ENCODE data around the gene DOCK9. TPM values are rescaled to one million over a fixed set of nuclear protein-coding genes. Genes with fewer than 3 reads are reported as not detected.
A peak's percentile ranks its signal among the peaks of the same experiment; 100 is the strongest.

The DOCK9 gene
- total RNA-seq, 2 donors from 2014 or later = 25.4 to 26.7 TPM

DNA sequence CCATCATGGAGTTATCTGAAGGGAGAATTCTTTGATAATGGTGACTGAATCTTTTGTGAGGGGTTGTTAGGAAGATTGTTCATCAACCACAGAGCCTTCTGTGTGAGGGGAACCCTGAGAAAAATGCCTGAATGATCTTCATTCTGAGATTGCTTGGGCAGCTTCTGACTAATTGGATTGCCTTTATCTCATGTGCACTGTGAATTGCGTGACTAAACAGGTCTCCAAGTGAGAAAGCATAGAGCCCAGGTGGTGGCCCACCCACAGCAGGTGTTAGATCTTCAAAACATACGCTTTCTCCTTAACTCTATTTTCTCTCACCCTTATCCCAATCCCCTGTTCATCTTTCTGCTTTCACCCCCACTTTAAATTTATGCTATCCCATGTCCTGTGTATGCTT is 58.3 kb downstream of the DOCK9 start:
- Mint-ChIP-seq H3K27me3 (no peaks in the 10 kb centered on the region), H3K36me3 (peaks cover 8% of the 10 kb centered on the region), H3K27ac (no peak overlapping the region), H3K4me1 (ENCODE audit: low read depth in 2 of 2) (peaks cover 5 to 8% of the 10 kb centered on the region in 2 donors), H3K9me3 (no peaks in the 10 kb centered on the region), H3K4me3 (no peak overlapping the region)
- ATAC-seq = no peak
- no peak for DNase-seq (ENCODE audit: low spot score)

DNA sequence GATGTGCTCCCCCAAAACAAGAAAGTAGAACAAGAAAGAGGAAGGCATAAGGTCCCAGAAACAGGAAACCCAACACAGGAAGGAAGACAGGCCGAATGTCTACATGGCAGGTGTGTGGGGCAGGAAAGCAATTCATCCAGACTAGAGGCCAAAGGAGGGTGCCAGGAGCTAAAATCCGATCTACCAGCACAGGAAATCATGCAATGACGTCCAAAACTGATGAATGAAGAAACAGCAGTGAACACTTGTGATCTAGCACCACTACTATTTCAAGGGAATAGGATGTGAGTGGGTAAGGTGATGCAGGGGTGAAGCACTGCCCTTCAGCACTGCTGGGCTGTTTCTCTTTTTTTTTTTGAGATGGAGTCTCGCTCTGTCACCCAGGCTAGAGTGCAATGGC is 59.1 kb downstream of the DOCK9 start:
- Mint-ChIP-seq H3K9me3 (no peaks in the 10 kb centered on the region), H3K27me3 (no peaks in the 10 kb centered on the region), H3K4me3 (no peak overlapping the region), H3K27ac (no peak overlapping the region), H3K4me1 (ENCODE audit: low read depth in 2 of 2) (peaks cover 8% of the 10 kb centered on the region in 2 donors), H3K36me3 (peaks cover 11% of the 10 kb centered on the region)
- DNase-seq (ENCODE audit: low spot score) (no peak), ATAC-seq (no peak)

DNA sequence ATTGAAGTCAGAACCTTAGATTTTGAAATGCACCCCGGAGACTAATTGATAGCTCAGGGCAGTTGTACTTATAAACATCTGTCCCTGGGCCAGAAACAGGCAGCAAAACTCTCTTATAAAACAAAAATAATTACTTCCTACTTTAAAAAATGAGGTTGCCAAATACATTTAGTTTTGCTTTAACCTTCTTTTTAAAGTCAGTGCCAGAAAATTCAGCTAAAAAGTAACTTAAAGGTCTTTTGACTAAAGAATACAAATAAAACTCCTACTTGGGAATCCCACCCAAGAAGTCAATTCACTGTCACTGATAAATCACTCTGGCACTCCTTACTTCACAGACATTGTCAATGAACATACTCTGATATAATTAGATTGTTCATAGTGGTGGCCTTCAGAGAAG is 60.7 kb downstream of the DOCK9 start:
- ATAC-seq (no peak), DNase-seq (ENCODE audit: low spot score) (no peak)
- Mint-ChIP-seq H3K4me3 (no peak overlapping the region), H3K27ac (no peak overlapping the region), H3K36me3 (peaks cover 12% of the 10 kb centered on the region), H3K27me3 (no peaks in the 10 kb centered on the region), H3K9me3 (no peaks in the 10 kb centered on the region), H3K4me1 (ENCODE audit: low read depth in 2 of 2) (peaks cover 8% of the 10 kb centered on the region in 2 donors)

DNA sequence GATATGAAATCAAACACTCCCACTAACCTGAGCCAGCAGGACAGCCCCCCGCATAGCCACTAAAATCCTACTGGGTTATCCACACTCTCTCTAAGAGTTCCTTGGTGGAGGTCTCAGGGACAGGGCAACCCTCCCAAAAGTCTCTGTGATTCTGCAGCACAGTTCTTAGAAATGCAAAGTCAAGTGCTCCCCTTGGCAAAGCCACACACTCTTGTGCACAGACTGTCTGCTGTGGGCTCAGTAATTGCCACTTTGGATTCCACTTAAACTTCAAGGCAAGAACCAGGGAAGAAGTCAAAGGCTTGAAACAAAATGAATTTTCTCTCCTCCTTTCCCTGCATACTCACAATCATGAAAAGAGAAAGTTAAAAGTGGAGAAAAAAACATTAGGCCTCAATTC is 61.5 kb downstream of the DOCK9 start:
- Mint-ChIP-seq H3K27me3 (no peaks in the 10 kb centered on the region), H3K36me3 (peaks cover 12% of the 10 kb centered on the region), H3K4me3 (no peak overlapping the region), H3K4me1 (ENCODE audit: low read depth in 2 of 2) (peaks cover 8% of the 10 kb centered on the region in 2 donors), H3K9me3 (no peaks in the 10 kb centered on the region), H3K27ac (no peak overlapping the region)
- ATAC-seq = no peak
- no peak for DNase-seq (ENCODE audit: low spot score)

DNA sequence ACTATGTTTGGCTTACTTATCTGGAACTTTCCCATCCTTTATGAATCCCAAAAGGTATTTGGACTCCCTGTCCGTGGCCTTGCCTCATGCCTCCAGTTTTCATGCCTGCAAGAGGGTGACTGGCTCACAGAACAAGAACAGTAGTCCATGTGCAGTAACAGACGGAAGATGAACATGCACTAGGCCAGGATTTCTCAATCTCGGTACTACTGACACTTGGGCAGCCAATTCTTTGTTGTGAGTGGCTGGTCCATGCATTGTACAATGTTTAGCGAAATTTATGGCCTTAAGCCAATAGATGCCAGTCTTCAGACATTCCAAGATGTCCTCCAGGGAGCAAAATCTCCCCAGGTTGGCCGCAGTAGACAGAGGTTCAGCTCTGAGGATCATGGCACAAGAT is 61.9 kb downstream of the DOCK9 start:
- Mint-ChIP-seq H3K4me1 (ENCODE audit: low read depth in 2 of 2) (peaks cover 8 to 10% of the 10 kb centered on the region in 2 donors), H3K9me3 (no peaks in the 10 kb centered on the region), H3K27ac (no peak overlapping the region), H3K36me3 (peaks cover 12% of the 10 kb centered on the region), H3K4me3 (no peak overlapping the region), H3K27me3 (no peaks in the 10 kb centered on the region)
- no peak for ATAC-seq
- DNase-seq (ENCODE audit: low spot score) = no peak

DNA sequence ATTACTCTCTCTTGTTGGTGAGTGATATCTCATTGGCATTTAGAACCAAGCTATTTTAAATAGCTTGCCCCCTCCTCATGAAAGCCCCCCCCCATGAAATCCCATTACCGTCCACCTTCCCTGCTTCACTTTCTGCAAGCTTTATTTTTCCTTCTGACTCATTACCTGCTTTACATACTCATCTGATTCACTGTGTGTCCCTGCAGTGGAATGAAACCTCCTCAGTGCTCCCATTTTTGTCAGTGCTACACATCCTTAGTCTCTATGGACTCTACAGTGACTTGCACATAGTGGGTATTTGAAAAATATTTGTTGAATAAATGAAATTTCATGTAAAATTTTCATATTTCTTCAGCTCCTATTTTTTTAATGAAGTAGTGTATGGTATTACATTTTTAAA is 62.3 kb downstream of the DOCK9 start:
- Mint-ChIP-seq H3K27ac (no peak overlapping the region), H3K4me1 (ENCODE audit: low read depth in 2 of 2) (peaks cover 13 to 15% of the 10 kb centered on the region in 2 donors), H3K36me3 (peaks cover 12% of the 10 kb centered on the region), H3K4me3 (no peak overlapping the region), H3K27me3 (no peaks in the 10 kb centered on the region), H3K9me3 (no peaks in the 10 kb centered on the region)
- ATAC-seq (no peak), DNase-seq (ENCODE audit: low spot score) (no peak)

DNA sequence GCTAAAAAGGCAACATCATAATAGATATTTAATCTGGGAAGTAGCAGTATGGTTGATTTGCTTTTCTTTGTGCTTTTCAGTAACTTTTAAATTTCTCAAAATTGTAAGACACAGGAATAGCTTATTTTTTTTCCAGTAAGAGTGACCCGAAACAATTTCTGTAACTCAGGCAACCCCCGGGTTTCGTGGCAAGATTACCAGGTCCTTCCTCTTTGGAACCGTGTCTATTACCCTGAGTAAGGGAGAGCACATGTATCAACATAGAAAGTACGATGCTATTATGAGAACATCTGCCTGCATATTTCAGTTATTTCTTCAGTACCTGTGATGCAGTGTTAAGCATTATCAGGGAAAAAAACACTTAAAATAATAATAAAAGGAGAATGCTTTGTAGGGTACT is 64.1 kb downstream of the DOCK9 start:
- DNase-seq (ENCODE audit: low spot score) (no peak), ATAC-seq (no peak)
- Mint-ChIP-seq H3K27ac (no peak overlapping the region), H3K36me3 (peaks cover 12% of the 10 kb centered on the region), H3K27me3 (no peaks in the 10 kb centered on the region), H3K4me3 (no peak overlapping the region), H3K9me3 (no peaks in the 10 kb centered on the region), H3K4me1 (ENCODE audit: low read depth in 2 of 2) (peaks cover 13 to 15% of the 10 kb centered on the region in 2 donors)

DNA sequence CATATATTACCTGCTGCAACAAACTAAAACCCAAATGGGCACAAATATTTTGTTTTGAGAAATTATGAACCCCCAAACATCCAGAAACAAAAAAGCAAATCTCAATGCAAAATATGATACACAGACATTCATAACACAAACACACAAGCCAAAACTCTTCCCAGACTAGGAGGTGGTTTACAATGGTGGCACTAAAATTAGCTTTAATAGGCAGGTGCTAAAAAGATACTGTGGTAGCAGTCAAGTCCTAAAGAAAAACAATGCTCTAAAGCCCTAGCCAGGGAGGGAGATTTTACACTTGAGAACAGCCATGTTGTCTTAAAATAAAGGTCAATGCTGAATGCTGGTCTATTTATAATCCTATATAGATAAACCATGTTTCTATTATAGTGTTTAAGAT is 65.0 kb downstream of the DOCK9 start:
- no peak overlapping the region for H3K27ac Mint-ChIP-seq
- H3K27me3 Mint-ChIP-seq = no peaks in the 10 kb centered on the region
- peaks cover 7% of the 10 kb centered on the region for H3K36me3 Mint-ChIP-seq
- H3K4me3 Mint-ChIP-seq = no peak overlapping the region
- peaks cover 10% of the 10 kb centered on the region in 2 donors for H3K4me1 Mint-ChIP-seq (ENCODE audit: low read depth in 2 of 2)
- ATAC-seq (no peak), DNase-seq (ENCODE audit: low spot score) (no peak)
- H3K9me3 Mint-ChIP-seq = no peaks in the 10 kb centered on the region

DNA sequence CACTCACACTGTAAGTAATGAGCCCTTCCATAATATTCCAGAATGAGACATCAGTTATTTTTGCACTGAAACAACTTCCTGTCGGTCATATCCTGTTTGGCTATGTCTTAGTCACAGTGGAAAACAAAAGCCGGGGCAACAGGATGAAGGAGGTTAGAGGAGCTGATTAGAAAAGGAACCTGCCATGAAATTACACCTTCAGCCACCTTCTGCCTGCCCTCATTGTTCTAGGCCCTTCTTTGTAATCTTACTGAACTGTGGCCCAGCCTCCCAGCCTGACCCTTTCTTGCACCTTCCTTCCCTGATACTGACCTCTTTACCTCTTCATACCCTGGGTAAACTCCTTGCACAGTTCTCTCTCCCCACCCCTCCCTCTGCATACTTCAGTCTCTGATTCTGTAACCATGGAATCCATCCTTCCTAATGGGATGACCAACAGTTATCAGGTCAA is 67.3 kb downstream of the DOCK9 start:
- H3K4me3 Mint-ChIP-seq = peak overlapping the region; percentile 32
- peak overlapping the region; percentile 69 to 85 for H3K27ac Mint-ChIP-seq
- peaks cover 10% of the 10 kb centered on the region in 2 donors for H3K4me1 Mint-ChIP-seq (ENCODE audit: low read depth in 2 of 2)
- H3K9me3 Mint-ChIP-seq = no peaks in the 10 kb centered on the region
- H3K27me3 Mint-ChIP-seq = no peaks in the 10 kb centered on the region
- no peak for DNase-seq (ENCODE audit: low spot score)
- peak; percentile 67 to 86 for ATAC-seq
- H3K36me3 Mint-ChIP-seq = peaks cover 7% of the 10 kb centered on the region

DNA sequence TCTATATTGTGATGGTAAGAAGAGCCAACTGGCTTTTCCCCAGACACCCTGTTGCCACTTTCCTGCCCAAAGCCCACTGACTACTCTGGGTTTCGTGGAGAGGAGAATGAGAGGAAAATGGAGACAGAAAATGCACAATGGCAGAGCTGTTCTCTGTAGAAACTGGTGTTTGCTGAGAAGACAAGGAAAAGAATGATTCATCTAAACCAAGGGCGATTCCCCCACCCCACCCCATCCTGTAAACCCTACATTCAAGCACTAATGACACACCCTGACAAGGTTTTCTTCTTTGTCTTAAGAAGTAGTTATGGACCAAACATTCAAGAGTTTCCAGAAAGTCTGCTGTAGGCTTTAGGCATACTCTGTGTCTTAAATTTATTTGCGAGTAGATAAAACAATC is 68.8 kb downstream of the DOCK9 start:
- ATAC-seq = no peak
- H3K36me3 Mint-ChIP-seq = peaks cover 3% of the 10 kb centered on the region
- H3K4me1 Mint-ChIP-seq (ENCODE audit: low read depth in 2 of 2) = peaks cover 8 to 10% of the 10 kb centered on the region in 2 donors
- H3K27ac Mint-ChIP-seq = no peak overlapping the region
- no peaks in the 10 kb centered on the region for H3K27me3 Mint-ChIP-seq
- no peaks in the 10 kb centered on the region for H3K9me3 Mint-ChIP-seq
- DNase-seq (ENCODE audit: low spot score) = no peak
- no peak overlapping the region for H3K4me3 Mint-ChIP-seq

DNA sequence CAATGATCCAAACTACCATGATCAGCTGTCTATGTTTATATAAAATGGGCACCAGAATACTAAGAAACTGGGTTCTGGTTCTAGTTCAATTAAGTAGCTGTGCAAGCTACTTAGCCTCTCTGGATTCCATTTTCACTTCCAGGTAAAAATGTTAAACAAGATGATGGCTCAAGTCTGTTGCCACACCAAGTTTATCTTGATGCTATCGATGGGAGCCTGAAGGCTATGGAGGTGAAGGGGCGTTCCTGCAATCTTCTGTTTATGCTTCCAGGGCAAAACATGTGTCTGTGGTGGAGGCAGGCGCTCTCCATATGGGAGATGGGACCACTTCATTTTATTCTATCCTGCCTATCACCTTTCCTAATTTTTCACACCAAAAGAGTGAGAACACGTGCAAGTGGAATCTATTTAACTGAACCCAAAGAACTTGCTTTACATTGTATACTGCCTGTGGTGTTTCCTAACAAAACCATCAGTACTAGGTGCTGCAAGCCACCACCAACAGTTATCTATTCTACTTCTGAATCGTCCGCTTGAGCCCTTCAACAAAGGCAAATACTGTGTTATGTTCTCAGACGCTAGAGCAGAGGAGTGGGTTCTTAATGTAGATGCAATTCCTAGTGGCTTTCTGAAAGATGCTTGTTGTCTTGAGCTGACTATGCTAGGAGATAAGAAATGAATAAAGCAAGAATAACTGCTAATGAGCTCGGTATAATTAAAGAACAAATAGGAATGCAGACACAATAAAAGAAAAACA is 70.9 kb downstream of the DOCK9 start:
- Mint-ChIP-seq H3K27ac (no peak overlapping the region), H3K4me3 (no peak overlapping the region), H3K9me3 (no peaks in the 10 kb centered on the region), H3K36me3 (no peaks in the 10 kb centered on the region), H3K27me3 (no peaks in the 10 kb centered on the region), H3K4me1 (ENCODE audit: low read depth in 2 of 2) (peaks cover 7 to 10% of the 10 kb centered on the region in 2 donors)
- no peak for ATAC-seq
- no peak for DNase-seq (ENCODE audit: low spot score)

DNA sequence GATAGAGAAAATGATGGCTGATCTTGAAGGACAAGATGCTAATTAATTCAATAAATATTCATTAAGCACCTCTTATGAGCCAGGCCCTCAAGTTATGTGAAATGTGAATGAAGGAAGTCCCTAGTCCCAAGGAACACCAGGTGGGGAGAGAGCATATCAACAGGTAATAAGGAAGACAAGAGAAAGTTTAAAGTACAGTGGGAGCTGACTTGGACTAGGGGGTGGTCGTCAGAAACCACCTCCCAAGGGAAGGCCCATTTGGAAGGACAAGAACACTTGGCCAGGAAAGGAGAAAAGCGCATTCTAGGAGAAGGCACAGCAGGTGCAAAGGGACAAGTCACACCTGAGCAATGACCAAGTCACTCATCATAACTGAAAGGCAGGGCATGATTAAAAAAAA is 72.7 kb downstream of the DOCK9 start:
- H3K4me1 Mint-ChIP-seq (ENCODE audit: low read depth in 2 of 2) = no peaks in the 10 kb centered on the region
- H3K4me3 Mint-ChIP-seq = no peak overlapping the region
- H3K27ac Mint-ChIP-seq = no peak overlapping the region
- no peaks in the 10 kb centered on the region for H3K36me3 Mint-ChIP-seq
- no peak for DNase-seq (ENCODE audit: low spot score)
- no peak for ATAC-seq
- H3K9me3 Mint-ChIP-seq = no peaks in the 10 kb centered on the region
- H3K27me3 Mint-ChIP-seq = no peaks in the 10 kb centered on the region

DNA sequence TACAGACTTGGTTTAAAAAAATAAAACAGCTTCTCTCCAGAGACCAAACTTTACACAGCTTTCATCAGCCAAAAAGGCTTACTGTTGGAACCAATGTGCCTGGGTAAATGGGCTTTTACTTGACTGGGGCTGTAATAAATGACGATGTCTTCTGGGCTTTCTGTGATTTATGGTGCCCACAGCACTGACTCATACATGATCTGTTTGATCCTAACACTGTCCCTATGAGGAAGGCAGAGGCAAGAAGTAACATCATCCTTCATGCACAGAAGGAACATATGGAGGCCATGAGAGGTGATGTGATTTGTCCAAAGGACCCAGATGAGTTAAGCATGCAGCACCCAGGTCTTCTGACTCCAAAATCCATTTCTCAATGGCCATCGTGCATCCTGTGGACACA is 77.4 kb downstream of the DOCK9 start:
- no peak for DNase-seq (ENCODE audit: low spot score)
- peaks cover 4% of the 10 kb centered on the region for H3K36me3 Mint-ChIP-seq
- H3K4me1 Mint-ChIP-seq (ENCODE audit: low read depth in 2 of 2) = peaks cover 7 to 11% of the 10 kb centered on the region in 2 donors
- H3K27me3 Mint-ChIP-seq = no peaks in the 10 kb centered on the region
- ATAC-seq = no peak
- H3K9me3 Mint-ChIP-seq = no peaks in the 10 kb centered on the region
- no peak overlapping the region for H3K4me3 Mint-ChIP-seq
- no peak overlapping the region for H3K27ac Mint-ChIP-seq

DNA sequence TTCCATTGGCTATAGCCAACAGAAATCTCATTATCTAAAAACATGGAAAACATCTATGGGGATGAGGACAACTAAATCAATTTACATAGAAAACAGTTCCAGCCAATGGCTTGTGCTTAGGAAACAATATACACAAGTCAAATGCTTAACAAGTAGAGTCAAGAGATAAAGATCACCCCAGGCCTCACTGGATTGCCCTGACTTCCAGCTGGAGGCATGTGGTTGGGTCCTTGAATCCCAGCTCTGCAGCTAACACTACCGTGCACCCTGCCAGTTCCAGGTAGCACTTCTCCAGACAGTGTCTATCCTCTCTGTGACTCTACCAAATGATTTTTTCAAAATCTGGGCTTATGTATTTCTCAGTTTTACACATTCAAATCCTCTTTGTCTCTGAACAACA is 80.2 kb downstream of the DOCK9 start:
- Mint-ChIP-seq H3K27me3 (no peaks in the 10 kb centered on the region), H3K4me1 (ENCODE audit: low read depth in 2 of 2) (peaks cover 8 to 11% of the 10 kb centered on the region in 2 donors), H3K9me3 (no peaks in the 10 kb centered on the region), H3K36me3 (peaks cover 4% of the 10 kb centered on the region), H3K4me3 (no peak overlapping the region), H3K27ac (no peak overlapping the region)
- ATAC-seq = no peak
- no peak for DNase-seq (ENCODE audit: low spot score)

DNA sequence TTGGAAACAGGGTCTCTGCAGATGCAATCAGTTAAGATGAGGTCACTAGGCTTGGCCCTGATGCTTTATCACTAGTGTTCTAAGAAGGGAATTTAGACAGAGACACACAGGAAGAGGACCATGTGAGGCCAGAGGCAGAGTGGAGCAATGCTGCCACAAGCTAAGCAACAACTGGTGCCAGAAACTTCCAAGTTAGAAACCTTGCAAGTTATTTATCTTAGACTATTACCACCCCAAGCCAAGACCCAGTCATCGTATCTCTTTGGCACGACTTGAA is 81.1 kb downstream of the DOCK9 start:
- ATAC-seq (no peak), DNase-seq (ENCODE audit: low spot score) (no peak)
- Mint-ChIP-seq H3K4me3 (no peak overlapping the region), H3K9me3 (no peaks in the 10 kb centered on the region), H3K36me3 (peaks cover 4% of the 10 kb centered on the region), H3K4me1 (ENCODE audit: low read depth in 2 of 2) (peaks cover 10 to 11% of the 10 kb centered on the region in 2 donors), H3K27me3 (no peaks in the 10 kb centered on the region), H3K27ac (no peak overlapping the region)

Measured in natural killer cell treated with Interleukin-12 subunit alpha and Interleukin-12 subunit beta and Interleukin-15 and Interleukin-18, amount 100 ng/mL, for 72 hours (primary cell).